Duodenal mucosa (tissue), 2 donors: ENCODE results near the gene DCAF5.
A peak's percentile ranks its signal among the peaks of the same experiment; 100 is the strongest.

Source experiments
- H3K27ac ChIP-seq: one replicate; pipeline ENCODE4 v1.7.0; 2013; ENCODE audit warnings: low read depth, low read length
- H3K27me3 ChIP-seq, 2 donors: one replicate each; pipeline ENCODE4 v1.7.0; 2013; ENCODE audit warnings: low read length in 2 of 2, control low read depth in 1 of 2; ENCODE audit not compliant: insufficient read depth in 2 of 2, control insufficient read depth in 1 of 2
- H3K36me3 ChIP-seq, 2 donors: one replicate each; pipeline ENCODE4 v1.7.0; 2013; ENCODE audit warnings: low read length in 2 of 2, control low read depth in 1 of 2; ENCODE audit not compliant: insufficient read depth in 2 of 2, control insufficient read depth in 1 of 2
- H3K4me1 ChIP-seq, 2 donors: one replicate each; pipeline ENCODE4 v1.7.0; 2013; ENCODE audit warnings: low read length in 2 of 2, control low read depth in 1 of 2; ENCODE audit not compliant: insufficient read depth in 2 of 2, control insufficient read depth in 1 of 2
- H3K4me3 ChIP-seq, 2 donors: one replicate each; pipeline ENCODE4 v1.7.0; 2013; ENCODE audit warnings: low read length in 2 of 2, low read depth in 1 of 2
- H3K9ac ChIP-seq, 2 donors: one replicate each; pipeline ENCODE4 v1.7.0; 2013; ENCODE audit warnings: low read length in 2 of 2, low read depth in 1 of 2
- H3K9me3 ChIP-seq, 2 donors: one replicate each; pipeline ENCODE4 v1.7.0; 2013; ENCODE audit warnings: low read length in 2 of 2, control low read depth in 1 of 2; ENCODE audit not compliant: control insufficient read depth in 1 of 2

DCAF5 gene

GRCh38 chr14:69046476-69046860 lies 106.5 kb downstream of the DCAF5 start:
- Histone ChIP-seq H3K27me3 (no peaks in the 10 kb centered on the region), H3K9me3 (no peaks in the 10 kb centered on the region), H3K4me3 (no peak overlapping the region), H3K4me1 (peaks cover 38 to 65% of the 10 kb centered on the region in 2 donors), H3K27ac (peak overlapping the region; percentile 26), H3K36me3 (no peaks in the 10 kb centered on the region), H3K9ac (no peak overlapping the region)

- Histone ChIP-seq H3K4me3 (no peak overlapping the region), H3K4me1 (peaks cover 37 to 60% of the 10 kb centered on the region in 2 donors), H3K27ac (peak overlapping the region; percentile 26), H3K36me3 (no peaks in the 10 kb centered on the region), H3K9me3 (no peaks in the 10 kb centered on the region), H3K9ac (no peak overlapping the region), H3K27me3 (no peaks in the 10 kb centered on the region)
These were observed 107.0 kb downstream of the DCAF5 start for GRCh38 chr14:69045857-69046475.

- H3K9me3 ChIP-seq = no peaks in the 10 kb centered on the region
- no peak overlapping the region for H3K4me3 ChIP-seq
- no peak overlapping the region for H3K9ac ChIP-seq
- no peaks in the 10 kb centered on the region for H3K27me3 ChIP-seq
- no peaks in the 10 kb centered on the region for H3K36me3 ChIP-seq
- peaks cover 29 to 52% of the 10 kb centered on the region in 2 donors for H3K4me1 ChIP-seq
- no peak overlapping the region for H3K27ac ChIP-seq
These were observed 107.9 kb downstream of the DCAF5 start for GRCh38 chr14:69044965-69045555.

- Histone ChIP-seq H3K4me3 (no peak overlapping the region), H3K27ac (no peak overlapping the region), H3K36me3 (no peaks in the 10 kb centered on the region), H3K9ac (no peak overlapping the region), H3K27me3 (no peaks in the 10 kb centered on the region), H3K4me1 (peaks cover 24 to 44% of the 10 kb centered on the region in 2 donors), H3K9me3 (no peaks in the 10 kb centered on the region)
These were observed 108.6 kb downstream of the DCAF5 start for GRCh38 chr14:69044296-69044695.

GRCh38 chr14:69043596-69044260 lies 109.2 kb downstream of the DCAF5 start:
- Histone ChIP-seq H3K9me3 (no peaks in the 10 kb centered on the region), H3K27me3 (no peaks in the 10 kb centered on the region), H3K27ac (no peak overlapping the region), H3K4me1 (peaks cover 23 to 43% of the 10 kb centered on the region in 2 donors), H3K4me3 (no peak overlapping the region), H3K9ac (no peak overlapping the region), H3K36me3 (no peaks in the 10 kb centered on the region)

GRCh38 chr14:69042787-69043444 lies 110.0 kb downstream of the DCAF5 start:
- Histone ChIP-seq H3K9ac (no peak overlapping the region), H3K27ac (no peak overlapping the region), H3K4me3 (peak overlapping the region; percentile 31 to 36), H3K27me3 (no peaks in the 10 kb centered on the region), H3K36me3 (no peaks in the 10 kb centered on the region), H3K4me1 (peaks cover 23 to 43% of the 10 kb centered on the region in 2 donors), H3K9me3 (no peaks in the 10 kb centered on the region)

- peak overlapping the region in 1 of 2 donors; percentile 31 for H3K4me3 ChIP-seq
- H3K27ac ChIP-seq = no peak overlapping the region
- H3K4me1 ChIP-seq = peaks cover 23 to 43% of the 10 kb centered on the region in 2 donors
- no peaks in the 10 kb centered on the region for H3K36me3 ChIP-seq
- no peaks in the 10 kb centered on the region for H3K27me3 ChIP-seq
- H3K9ac ChIP-seq = no peak overlapping the region
- no peaks in the 10 kb centered on the region for H3K9me3 ChIP-seq
These were observed 110.6 kb downstream of the DCAF5 start for GRCh38 chr14:69042299-69042698.

GRCh38 chr14:69041783-69042182 lies 111.1 kb downstream of the DCAF5 start:
- peaks cover 23 to 42% of the 10 kb centered on the region in 2 donors for H3K4me1 ChIP-seq

GRCh38 chr14:69040353-69040752 lies 112.6 kb downstream of the DCAF5 start:
- Histone ChIP-seq H3K36me3 (no peaks in the 10 kb centered on the region), H3K4me3 (no peak overlapping the region), H3K9me3 (no peaks in the 10 kb centered on the region), H3K27me3 (no peaks in the 10 kb centered on the region), H3K4me1 (peaks cover 15 to 30% of the 10 kb centered on the region in 2 donors), H3K27ac (no peak overlapping the region), H3K9ac (no peak overlapping the region)

More at GRCh38 chr14:69041783-69042182, 111.1 kb downstream of the DCAF5 start:
- no peak overlapping the region for H3K4me3 ChIP-seq
- H3K27me3 ChIP-seq = no peaks in the 10 kb centered on the region
- no peaks in the 10 kb centered on the region for H3K36me3 ChIP-seq
- no peak overlapping the region for H3K9ac ChIP-seq
- no peaks in the 10 kb centered on the region for H3K9me3 ChIP-seq
- H3K27ac ChIP-seq = no peak overlapping the region

GRCh38 chr14:69039288-69039628 lies 113.7 kb downstream of the DCAF5 start:
- no peaks in the 10 kb centered on the region for H3K27me3 ChIP-seq
- no peak overlapping the region for H3K27ac ChIP-seq

More at GRCh38 chr14:69039288-69039628, 113.7 kb downstream of the DCAF5 start:
- Histone ChIP-seq H3K9ac (no peak overlapping the region), H3K4me1 (peaks cover 15 to 26% of the 10 kb centered on the region in 2 donors), H3K36me3 (no peaks in the 10 kb centered on the region), H3K4me3 (no peak overlapping the region), H3K9me3 (no peaks in the 10 kb centered on the region)
